ENCODE results near the gene DNMT1.

Gene DNMT1

GRCh38 chr19:10193790-10194499 is 808 bp downstream of the DNMT1 start:
- DNase-seq, result peak; percentile 31

GRCh38 chr19:10192922-10193321 is 1.8 kb downstream of the DNMT1 start:
- H3K36me3 ChIP-seq (replicated peaks), result no peaks in the 10 kb centered on the region
- H3K4me3 ChIP-seq (ENCODE audit: low read depth, low read length), result no peak overlapping the region
- H3K27me3 ChIP-seq (replicated peaks), result no peaks in the 10 kb centered on the region
- DNase-seq, result no peak
- in situ Hi-C loops (cut with HindIII; ENCODE audit: low pct_ligation_motif_present, low sequenced_read_pairs), result no loop called here
- TF ChIP-seq, protein P1, sequence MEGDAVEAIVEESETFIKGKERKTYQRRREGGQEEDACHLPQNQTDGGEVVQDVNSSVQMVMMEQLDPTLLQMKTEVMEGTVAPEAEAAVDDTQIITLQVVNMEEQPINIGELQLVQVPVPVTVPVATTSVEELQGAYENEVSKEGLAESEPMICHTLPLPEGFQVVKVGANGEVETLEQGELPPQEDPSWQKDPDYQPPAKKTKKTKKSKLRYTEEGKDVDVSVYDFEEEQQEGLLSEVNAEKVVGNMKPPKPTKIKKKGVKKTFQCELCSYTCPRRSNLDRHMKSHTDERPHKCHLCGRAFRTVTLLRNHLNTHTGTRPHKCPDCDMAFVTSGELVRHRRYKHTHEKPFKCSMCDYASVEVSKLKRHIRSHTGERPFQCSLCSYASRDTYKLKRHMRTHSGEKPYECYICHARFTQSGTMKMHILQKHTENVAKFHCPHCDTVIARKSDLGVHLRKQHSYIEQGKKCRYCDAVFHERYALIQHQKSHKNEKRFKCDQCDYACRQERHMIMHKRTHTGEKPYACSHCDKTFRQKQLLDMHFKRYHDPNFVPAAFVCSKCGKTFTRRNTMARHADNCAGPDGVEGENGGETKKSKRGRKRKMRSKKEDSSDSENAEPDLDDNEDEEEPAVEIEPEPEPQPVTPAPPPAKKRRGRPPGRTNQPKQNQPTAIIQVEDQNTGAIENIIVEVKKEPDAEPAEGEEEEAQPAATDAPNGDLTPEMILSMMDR (IDR thresholded peaks at IDR 0.05; ENCODE audit: low read depth, low read length, missing control alignments), result no peak
- H3K27ac ChIP-seq, result no peak overlapping the region

More at GRCh38 chr19:10193790-10194499, 808 bp downstream of the DNMT1 start:
- peak overlapping the region; percentile 46 for H3K27ac ChIP-seq
- peak overlapping the region; percentile 87 for H3K4me3 ChIP-seq (ENCODE audit: low read depth, low read length)
- in situ Hi-C loops (cut with HindIII; ENCODE audit: low pct_ligation_motif_present, low sequenced_read_pairs), result no loop called here
- H3K36me3 ChIP-seq (replicated peaks), result no peaks in the 10 kb centered on the region
- TF ChIP-seq, protein P1 (IDR thresholded peaks at IDR 0.05; ENCODE audit: low read depth, low read length, missing control alignments), result no peak
- no peaks in the 10 kb centered on the region for H3K27me3 ChIP-seq (replicated peaks)

DNA sequence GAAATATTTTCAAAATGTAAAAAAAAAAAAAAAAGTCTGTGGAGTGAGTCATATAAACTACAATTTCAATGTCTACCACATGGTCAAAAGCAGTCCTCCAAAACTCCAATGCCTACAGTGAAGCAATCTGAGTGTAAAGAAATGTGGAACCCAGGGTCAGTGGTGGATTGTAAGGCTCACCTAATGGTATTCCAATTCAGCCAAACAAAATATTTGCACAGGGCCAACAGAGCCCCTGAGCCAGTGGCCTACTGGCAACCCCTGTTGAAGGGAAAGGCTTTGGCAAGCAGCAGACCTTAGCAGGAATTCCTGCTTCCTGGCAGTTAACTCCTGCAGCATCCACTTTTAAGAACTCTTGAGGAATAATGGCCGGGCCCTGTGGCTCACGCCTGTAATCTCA is 3.4 kb downstream of the DNMT1 start:
- peak; percentile 36 for DNase-seq
- H3K27me3 ChIP-seq (replicated peaks), result no peaks in the 10 kb centered on the region
- no peak overlapping the region for H3K27ac ChIP-seq
- TF ChIP-seq, protein P1 (IDR thresholded peaks at IDR 0.05; ENCODE audit: low read depth, low read length, missing control alignments), result no peak
- peaks cover 4% of the 10 kb centered on the region for H3K36me3 ChIP-seq (replicated peaks)
- in situ Hi-C loops (cut with HindIII; ENCODE audit: low pct_ligation_motif_present, low sequenced_read_pairs), result no loop called here
- no peak overlapping the region for H3K4me3 ChIP-seq (ENCODE audit: low read depth, low read length)

GRCh38 chr19:10190026-10190425 is 4.7 kb downstream of the DNMT1 start:
- Histone ChIP-seq H3K36me3 (replicated peaks) (peaks cover 9% of the 10 kb centered on the region), H3K4me3 (ENCODE audit: low read depth, low read length) (no peak overlapping the region), H3K27ac (no peak overlapping the region), H3K27me3 (replicated peaks) (no peaks in the 10 kb centered on the region)
- in situ Hi-C loops (cut with HindIII; ENCODE audit: low pct_ligation_motif_present, low sequenced_read_pairs), result no loop called here
- DNase-seq, result no peak
- TF ChIP-seq, protein P1 (IDR thresholded peaks at IDR 0.05; ENCODE audit: low read depth, low read length, missing control alignments), result no peak

GRCh38 chr19:10189616-10190015 is 5.1 kb downstream of the DNMT1 start:
- peaks cover 9% of the 10 kb centered on the region for H3K36me3 ChIP-seq (replicated peaks)
- H3K27ac ChIP-seq, result no peak overlapping the region
- TF ChIP-seq, protein P1 (IDR thresholded peaks at IDR 0.05; ENCODE audit: low read depth, low read length, missing control alignments), result no peak
- no peak for DNase-seq
- H3K27me3 ChIP-seq (replicated peaks), result no peaks in the 10 kb centered on the region
- in situ Hi-C loops (cut with HindIII; ENCODE audit: low pct_ligation_motif_present, low sequenced_read_pairs), result no loop called here
- H3K4me3 ChIP-seq (ENCODE audit: low read depth, low read length), result no peak overlapping the region

DNA sequence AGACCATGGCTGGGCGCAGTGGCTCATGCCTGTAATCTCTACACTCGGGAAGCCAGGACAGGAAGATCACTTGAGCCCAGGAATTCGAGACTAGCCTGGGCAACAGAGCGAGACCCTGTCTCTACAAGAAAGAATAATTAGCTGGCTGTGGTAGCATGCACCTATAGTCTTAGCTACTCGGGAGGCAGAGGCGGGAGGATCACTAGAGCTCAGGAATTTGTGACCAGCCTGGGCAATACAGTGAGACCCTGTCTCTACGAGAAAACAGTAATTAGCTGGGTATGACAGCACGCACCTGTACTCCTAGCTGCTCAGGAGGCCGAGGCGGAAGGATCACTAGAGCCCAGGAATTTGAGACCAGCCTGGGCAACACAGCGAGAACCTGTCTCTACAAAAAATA is 7.4 kb downstream of the DNMT1 start:
- peaks cover 9% of the 10 kb centered on the region for H3K36me3 ChIP-seq (replicated peaks)
- no peak overlapping the region for H3K27ac ChIP-seq

More for the DNA sequence above, 7.4 kb downstream of the DNMT1 start:
- no peak overlapping the region for H3K4me3 ChIP-seq (ENCODE audit: low read depth, low read length)
- DNase-seq, result no peak
- in situ Hi-C loops (cut with HindIII; ENCODE audit: low pct_ligation_motif_present, low sequenced_read_pairs), result no loop called here
- no peaks in the 10 kb centered on the region for H3K27me3 ChIP-seq (replicated peaks)
- TF ChIP-seq, protein P1 (IDR thresholded peaks at IDR 0.05; ENCODE audit: low read depth, low read length, missing control alignments), result no peak
